OCI-M2 (cell line): ENCODE data around the gene RBBP4.
"Not testable (repeated sequence)": the region's sequence is repeated elsewhere in the genome, so short reads cannot be mapped to it uniquely, and the experiment has no call there.

Source experiments
- DNase-seq: peaks from one replicate; lab custom pipeline; 2025; ENCODE audit not compliant: unreplicated experiment; lab: John Stamatoyannopoulos, UW

RBBP4 gene

DNA sequence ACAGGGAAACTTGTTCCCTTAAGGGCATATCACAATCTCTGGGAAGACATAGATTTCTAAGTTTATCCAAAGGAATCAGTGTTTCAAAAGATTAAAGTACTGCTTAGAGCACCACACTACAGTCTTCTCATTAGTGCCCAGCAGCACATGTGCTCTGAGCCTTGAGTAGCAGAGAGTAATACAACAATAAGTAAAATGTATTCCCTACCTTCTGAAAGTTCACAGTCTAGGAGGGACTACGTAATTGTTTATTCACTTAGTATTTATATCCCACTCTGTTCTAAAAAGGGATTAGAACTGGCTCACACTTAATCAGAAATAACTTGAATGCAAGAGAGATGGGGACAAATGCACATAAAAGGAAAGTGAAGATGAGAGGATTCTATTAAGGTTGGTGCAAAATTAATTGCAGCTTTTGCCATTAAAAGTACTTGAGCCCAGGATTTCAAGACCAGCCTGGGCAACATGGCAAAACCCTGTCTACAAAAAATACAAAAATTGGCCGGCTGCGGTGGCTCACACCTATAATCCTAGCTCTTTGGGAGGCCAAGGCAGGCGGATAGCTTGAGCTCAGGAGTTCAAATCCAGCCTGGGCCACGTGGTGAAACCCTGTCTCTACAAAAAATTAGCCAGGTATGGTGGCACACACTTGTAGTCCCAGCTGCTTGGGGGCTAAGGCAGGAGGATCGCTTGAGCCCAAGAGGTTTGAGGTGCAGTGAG lies 42.6 kb downstream of the RBBP4 start:
- DNase-seq = no peak

DNA sequence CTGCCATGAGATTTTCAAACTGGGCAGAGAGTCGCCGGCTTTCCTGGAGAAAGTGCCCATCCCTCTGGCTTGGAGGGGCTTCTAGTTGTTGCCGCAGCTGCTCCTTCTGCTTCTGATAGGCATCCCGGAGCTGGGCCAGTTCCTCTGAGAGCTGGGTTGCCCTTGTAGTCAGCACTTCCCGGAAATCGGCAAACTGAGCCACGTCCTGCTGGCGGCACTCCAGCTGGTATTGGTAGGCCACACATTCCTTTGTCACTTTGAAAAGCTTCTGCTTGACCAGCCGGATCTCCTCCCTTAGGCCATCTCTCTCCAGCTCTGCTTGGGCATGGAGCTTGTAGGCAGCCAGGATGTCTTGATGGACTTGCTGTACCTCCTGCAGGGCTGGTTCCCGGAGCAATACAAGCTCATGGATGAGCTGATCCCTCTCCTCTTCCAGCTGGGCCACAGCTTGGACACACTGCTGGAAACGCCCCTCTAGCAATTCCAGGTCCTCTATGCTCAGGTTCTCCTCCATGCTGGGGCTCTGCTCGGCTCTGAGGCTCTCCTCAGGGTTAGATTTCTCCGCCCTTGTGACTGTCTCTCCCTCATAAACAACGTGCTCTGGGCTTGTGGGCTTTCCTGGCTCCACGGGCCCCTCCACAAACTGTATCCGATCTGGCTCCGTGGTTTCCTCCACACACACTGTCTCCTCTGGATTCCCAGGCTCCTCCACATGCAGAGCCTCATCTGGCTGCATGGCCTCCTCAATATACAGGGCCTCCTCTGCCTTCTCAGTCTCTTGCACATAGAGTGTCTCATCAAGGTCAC lies 44.3 kb downstream of the RBBP4 start:
- no peak for DNase-seq

DNA sequence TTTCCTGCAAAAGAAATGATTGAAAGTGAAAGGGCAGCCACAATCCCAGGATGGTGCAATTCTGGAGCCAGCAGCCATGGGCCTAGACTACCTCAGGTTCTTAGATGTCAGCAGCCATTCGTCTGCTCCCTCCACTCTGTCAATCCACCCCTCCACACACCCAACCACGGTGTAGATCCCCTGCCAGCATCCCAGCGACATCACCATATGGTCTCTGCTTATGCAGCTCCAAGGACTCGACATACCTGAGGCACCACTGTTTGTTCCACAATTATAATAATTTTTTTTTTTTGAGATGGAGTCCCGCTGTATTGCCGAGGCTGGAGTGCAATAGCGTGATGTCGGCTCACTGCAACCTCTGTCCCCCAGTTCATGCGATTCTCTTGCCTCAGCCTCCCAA lies 45.0 kb downstream of the RBBP4 start:
- DNase-seq = no peak

DNA sequence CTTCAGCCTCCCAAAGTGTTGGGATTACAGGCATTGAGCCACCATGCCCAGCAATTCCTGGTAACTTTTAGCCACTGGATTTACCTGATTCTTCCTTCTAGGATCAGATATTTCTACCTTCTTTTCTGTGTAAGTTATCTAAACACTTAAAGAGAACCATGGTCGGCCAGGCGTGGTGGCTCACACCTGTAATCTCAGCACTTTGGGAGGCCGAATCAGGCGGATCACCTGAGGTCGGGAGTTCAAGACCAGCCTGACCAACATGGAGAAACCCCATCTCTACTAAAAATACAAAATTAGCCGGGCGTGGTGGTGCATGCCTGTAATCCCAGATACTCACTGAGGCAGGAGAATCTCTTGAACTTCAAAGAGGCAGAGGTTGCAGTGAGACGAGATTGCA lies 46.0 kb downstream of the RBBP4 start:
- not testable (repeated sequence) for DNase-seq

DNA sequence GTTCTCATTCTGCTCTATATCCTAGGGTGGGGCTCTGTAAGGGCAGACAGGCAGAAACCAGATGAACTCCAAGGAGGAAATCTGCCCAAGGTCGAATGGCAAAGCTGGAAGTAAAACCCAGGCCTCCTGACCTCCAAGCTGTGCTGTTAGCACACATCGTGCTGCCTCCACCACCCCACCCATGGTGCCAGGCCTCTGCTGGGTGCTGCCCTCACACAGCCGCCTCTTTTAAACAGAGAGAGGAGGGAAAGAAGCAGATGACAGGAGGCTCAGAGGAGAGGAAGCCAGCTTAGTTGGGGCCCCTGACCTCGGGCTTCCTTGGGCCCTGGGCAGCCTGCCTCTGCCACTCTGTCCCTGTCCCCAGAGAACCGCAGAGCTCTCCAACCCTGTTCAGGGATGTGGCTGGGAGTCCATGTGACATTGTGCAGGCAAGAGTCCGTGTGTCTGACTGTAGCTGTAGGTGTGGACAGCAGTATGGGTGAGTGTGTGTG lies 50.5 kb downstream of the RBBP4 start:
- no peak for DNase-seq

DNA sequence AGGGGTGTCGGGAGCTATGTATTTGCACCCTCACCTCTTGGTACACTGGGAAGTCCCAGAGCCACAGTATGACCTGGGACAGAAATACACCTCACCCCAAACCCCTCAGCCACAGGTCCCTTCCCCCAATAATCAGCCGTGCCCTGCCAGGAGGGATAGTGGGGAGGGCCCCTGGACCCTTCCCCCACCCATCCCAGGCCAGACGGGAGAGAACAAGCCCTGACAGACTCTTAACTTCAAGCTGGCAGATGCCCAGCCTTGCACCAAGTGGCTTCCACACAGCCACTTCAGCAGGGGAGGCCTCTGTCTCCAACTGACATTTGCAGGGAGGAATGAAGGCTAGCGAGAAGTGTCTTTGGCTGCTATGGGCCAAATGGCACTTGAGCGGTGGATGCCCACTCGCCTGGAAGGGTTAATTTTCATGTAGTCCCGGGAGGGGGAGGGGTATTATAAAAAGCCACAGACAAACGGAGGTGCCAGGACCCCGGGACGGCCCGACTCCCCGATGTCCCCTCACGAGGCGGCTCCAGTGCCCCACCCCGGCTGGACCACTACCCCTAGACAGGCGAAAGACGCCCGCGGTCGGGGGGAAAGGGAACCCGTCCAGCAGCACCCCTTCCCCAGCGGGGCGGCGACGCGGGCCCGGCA lies 51.1 kb downstream of the RBBP4 start:
- no peak for DNase-seq

DNA sequence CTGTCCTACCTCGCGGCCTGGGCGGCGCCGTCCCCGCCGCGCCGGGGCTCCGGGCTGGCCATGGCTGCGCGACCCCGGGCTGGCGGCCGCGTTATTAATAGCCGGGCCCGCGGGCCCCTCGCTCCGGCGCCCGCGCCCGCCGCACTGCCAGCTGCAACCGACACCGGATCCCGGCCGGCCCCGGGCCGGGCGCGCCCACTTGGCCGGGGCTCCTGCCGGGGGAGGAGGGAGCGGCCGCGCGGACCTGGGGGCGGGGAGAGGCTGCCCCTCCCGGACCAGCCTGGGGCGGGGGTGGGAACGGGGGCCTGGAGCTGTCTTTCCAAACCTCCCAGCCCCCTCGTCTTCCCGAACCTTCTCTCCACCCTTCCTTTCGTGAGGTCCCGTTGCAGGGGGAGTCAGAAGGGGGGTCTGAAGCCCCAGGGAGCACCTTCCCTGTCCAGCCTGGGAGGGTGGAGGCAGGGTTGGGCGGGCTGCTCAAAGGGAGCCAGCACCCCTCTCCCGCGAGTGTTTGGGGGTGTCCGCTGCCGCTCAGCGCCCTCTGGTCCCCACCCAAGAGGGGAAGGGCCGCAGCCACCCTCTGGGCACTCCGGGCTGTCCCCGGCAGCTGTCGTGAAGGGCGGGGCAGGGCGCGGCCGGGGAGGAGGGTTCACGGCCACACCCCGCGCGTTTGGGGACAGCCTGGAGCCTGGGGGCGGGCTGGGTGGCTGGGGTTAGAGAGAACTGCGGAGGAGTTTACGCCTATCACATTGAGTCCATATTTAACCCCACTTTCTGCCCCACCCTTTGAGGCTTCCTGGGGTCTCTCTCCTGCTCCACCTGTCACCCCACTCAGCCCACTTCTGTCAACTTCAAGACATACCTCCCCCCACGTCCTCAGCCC lies 51.8 kb downstream of the RBBP4 start, which contains the start of gene SYNC:
Gene SYNC (minus strand): TSS at position 172 of the 880 bp plus-strand sequence. CDS start 110 bp downstream, at position 62.
- DNase-seq = no peak

DNA sequence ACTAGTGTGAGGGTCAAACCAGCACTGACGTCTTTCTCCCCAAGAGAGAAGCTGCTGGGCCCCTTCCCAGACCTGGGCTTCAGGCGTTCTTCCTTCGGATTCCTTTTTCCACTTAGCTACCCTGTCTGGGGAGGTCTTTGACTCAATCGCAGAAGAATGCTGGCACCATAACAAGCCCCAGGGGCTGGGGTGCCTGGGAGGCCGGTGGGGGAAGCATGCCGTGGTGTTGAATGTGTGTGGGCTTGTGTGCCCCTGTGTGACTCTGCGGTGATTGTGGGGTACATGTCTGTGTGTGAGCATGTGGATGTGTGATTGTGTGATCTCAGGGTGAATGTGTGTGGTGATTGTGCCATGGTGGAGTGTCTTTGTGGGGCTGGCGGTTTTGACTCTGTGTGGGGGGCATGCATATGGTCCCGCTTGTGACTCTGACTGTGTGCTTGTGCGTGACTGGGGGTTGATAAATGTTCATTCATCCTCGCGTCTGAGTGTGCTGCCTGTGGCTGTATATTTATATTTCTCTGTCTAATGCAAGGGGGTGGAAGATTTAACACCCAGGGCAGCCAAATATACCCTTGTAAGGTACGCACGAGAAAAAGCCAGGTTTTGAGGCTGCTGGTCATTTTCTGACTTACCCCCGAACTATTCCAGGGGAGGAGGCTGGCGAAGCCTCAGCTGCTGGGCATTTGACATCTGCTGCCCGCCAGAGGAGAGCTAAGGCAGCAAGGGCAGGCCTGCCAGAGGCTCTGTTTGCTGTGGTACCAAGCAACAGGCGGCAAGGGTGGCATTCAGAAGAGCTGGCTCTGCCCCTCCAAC lies 52.7 kb downstream of the RBBP4 start:
- no peak for DNase-seq

DNA sequence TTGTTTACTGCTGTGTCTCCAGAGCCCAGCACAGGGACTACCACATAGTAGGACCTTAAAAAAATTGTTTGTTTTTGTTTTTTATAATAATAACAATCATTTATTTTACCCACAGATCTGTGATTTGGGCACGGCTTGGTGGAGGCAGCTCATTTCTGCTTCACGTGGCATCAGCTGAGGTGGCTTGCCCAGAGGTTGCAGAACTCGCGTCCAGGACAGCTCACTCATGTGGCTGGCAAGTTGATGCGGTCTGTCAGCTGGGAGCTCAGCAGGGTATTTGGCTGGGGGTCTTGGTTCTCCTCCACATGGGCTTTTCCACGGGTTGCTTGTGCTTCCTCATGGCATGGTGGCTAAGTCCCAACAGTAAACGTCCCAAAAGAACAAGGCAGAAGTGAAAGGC lies 54.5 kb downstream of the RBBP4 start:
- DNase-seq = no peak

DNA sequence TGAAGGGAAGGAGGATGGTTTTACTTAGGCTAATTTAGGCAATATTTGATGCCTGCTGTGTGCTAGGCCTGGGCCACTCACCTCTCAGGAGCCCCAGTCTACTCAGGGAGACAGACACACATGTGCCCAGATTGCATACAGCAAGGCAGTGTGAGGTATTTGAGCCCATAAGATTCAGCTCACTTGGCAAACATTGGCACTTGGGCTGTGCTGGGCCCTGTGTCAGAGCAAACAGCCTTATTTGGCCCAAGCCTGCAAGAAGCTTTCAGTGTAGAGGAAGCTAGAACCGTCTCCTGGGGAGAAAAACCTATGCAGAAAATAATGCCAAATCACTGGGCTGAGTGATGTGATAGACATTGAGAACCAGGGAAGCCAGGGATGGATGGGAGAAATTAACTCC lies 55.5 kb downstream of the RBBP4 start:
- DNase-seq = no peak

DNA sequence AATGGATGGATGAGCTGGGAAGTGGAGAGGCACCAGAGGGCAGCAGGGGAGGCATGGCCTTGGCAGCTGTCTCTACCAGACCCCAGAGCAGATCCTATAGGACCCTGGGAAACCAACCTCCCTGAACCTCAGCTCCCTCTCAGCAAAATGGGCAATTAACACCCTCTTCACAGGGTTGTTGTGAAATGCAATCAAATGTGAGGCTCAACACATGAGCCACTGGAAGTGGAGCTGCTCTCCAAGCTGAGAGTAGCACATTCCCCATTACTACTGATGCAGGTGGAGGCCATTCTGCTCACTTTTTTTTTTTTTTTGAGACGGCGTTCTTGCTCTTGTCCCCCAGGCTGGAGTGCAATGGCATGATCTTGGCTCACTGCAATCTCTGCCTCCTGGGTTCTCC lies 58.1 kb downstream of the RBBP4 start:
- no peak for DNase-seq

DNA sequence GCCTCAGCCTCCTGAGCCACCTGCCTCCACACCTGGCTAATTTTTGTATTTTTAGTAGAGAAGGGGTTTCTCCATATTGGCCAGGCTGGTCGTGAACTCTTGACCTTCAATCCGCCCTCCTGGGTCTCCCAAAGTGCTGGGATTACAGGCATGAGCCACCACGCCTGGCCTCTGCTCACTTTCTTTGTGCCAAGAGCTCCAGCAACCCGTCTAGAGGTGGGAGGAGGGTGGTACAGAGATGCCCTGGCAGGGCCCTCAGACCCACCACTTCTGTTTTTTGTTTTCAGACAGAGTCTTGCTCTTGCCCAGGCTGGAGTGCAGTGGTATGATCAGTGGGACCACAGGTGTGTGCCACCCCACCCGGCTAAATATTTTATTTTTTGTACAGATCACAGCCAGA lies 58.5 kb downstream of the RBBP4 start:
- no peak for DNase-seq

DNA sequence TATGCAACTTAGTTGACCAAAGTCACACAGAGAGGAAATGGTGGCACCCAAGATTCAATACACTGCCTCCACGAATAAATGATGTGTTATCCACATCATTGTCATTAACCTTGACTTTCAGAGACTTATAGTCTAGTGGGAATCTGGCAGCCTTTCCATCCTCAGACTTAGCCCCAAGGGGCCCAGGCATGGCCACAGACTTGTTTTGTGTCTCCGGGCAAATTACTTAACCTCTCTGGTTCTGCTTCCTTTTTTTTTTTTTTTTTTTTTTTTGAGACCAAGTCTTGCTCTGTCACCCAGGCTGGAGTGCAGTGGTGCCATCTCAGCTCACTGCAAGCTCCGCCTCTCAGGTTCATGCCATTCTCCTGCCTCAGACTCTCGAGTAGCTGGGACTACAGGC lies 60.2 kb downstream of the RBBP4 start:
- not testable (repeated sequence) for DNase-seq

DNA sequence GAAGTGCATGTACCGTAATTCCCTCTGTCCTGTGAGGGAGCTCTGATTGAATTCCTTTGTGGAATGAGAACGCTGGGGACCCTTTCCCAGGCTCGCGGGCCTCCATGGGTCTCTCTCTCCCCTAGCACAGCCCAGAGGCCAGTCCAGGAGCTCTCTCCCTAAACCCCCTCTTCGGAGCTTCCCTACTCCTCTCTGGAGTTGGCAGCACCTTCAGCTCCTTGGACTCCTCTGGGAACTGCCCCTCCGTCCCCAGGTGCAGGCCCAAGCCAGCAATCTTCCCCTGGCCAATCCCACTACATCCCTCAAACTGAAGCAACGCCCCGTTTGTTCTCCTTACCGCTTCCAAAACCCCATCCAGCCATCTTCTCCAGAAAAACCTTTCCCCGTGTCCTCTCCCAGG lies 62.1 kb downstream of the RBBP4 start:
- DNase-seq = no peak

DNA sequence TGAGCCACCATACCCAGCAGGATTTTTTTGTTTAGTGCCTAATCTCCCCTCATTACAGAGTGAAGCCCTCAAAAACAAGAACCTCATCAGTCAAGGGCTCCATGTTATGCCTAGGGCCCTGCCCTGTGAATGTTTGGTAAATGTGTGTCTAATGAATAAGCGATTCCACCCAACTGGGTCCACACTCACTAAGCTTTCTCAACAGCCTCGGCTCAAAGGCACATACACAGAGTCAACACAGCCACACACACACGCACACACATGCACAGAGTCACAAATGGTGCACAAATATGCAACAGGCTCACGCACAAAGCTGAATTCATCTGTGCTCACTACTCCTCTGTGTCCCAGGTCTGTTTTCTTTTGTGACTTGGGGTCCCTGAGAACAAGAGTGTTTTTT lies 63.3 kb downstream of the RBBP4 start:
- DNase-seq = no peak

DNA sequence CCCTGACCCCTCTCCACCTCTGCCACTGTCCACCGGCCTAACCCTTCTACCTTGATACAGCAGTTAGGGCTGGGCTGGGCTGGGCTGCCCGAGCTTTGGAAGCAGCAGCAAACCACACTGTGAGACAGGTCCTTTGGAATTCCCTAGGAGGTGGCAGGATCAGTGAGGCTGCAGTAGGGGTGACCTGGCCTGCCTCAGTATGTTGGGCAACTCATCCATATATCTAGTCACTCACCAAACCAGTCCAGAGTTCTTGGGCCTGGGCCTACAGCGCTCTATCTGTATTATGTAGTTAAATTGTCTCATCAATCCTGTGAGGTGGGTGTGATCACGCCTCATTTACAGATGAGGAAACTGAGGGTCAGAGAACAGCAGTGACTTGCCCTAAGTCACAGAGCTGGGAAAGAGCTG lies 64.9 kb downstream of the RBBP4 start:
- no peak for DNase-seq

DNA sequence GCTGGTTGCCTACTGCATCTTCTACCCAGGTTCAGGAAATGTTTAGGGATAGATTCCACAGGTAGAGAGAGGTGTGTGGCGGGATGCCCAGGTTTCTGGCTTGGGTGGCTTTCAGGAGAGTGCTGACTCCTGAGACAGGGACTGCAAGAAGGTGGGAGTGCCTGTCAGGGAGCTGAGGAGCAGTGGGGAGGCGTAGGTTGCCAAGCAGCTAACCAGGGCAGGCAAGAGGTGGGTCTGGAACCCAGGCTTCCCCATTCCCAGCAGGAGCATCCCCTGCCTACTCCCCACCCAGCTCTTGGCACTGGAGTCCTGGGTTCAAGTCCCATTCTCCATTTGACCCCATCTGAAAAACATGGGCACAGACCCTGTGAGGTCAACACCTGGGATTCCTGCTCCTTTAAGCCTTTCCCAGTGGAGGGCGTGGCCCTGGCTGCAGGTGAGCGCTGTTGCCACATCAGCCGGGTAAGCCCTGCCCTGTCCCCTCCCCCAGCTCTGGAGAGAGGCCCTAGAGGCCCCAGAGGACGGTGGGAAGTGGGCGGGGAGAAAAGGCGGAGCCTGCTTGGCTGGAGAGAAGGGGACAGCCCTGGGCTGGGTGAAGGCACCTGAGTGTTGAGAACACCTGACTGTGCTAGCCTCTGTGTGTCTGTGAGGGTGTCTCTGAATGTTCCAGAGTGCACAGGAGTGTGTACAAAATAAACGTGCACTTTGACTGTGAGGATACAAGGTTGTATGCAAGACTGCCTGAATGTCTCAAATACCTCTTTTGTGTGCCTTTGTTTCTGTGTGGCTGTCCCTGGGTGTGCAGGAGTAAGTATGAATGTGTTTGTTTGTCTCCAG lies 65.5 kb downstream of the RBBP4 start:
- no peak for DNase-seq

DNA sequence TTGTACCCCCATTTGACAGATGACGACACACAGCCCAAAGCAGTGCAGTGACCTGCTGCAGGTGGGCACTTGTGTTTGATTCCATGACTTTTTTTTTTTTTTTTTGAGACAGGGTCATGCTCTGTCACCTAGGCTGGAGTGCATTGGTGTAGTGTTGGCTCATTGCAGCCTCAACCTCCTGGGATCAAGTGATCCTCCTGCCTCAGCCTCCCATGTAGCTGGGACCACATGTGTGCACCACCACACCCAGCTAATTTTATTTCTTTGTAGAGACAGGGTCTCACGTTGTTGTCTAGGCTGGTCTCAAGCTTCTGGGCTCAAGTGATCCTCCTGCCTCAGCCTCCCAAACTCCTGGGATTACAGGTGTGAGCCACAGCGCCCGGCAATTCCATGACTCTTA lies 66.5 kb downstream of the RBBP4 start:
- no peak for DNase-seq

DNA sequence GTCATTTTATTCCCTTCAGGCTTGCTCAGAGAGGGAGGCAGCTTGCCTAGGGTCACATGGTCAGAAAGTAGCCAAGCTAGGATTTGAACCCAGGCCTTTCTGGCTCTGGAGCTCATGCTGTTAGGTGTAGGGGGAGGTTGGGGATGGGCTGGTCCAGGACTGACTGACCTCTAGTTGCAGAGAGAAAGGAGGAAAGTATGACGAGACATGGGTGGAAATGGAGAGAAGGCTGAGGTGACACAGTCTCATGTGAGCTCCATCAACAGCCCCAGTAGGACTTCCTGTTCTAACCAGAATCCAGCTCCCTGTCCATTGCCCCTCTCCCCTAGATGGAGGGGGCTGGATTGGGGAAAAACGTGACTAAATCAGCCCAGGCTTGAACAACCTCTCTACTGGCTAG lies 67.0 kb downstream of the RBBP4 start:
- no peak for DNase-seq
